ENCODE measurements around the gene ZNF837.

Gene ZNF837

GRCh38 chr19:58338336-58338735, 42.5 kb downstream of the ZNF837 start:
- peaks cover 13% of the 10 kb centered on the region; the same call in 1 of the 2 replicates for H3K36me3 ChIP-seq (ENCODE audit: insufficient read depth, low read length)

GRCh38 chr19:58336820-58337219, 44.0 kb downstream of the ZNF837 start:
- TF ChIP-seq EZH2 (IDR thresholded peaks at IDR 0.05) (no peak), POLR2AphosphoS5 (IDR thresholded peaks at IDR 0.05; ENCODE audit: borderline replicate concordance, low read depth, low read length) (no peak), FOXP2 (optimal IDR thresholded peaks at IDR 0.05; ENCODE audit: control extremely low read depth, extremely low read length, insufficient read depth) (no peak)
- Histone ChIP-seq H3K9ac (ENCODE audit: insufficient read length) (no peak overlapping the region), H3K4me3 (no peak overlapping the region), H3K9me3 (ENCODE audit: low read depth, low read length) (no peaks in the 10 kb centered on the region), H3K36me3 (ENCODE audit: insufficient read depth, low read length) (peaks cover 13% of the 10 kb centered on the region; the same call in 1 of the 2 replicates), H3K27ac (no peak overlapping the region)
- no peak for DNase-seq (ENCODE audit: low read depth, low spot score)

More at GRCh38 chr19:58338336-58338735, 42.5 kb downstream of the ZNF837 start:
- H3K9ac ChIP-seq (ENCODE audit: insufficient read length): no peak overlapping the region
- TF ChIP-seq FOXP2 (optimal IDR thresholded peaks at IDR 0.05; ENCODE audit: control extremely low read depth, extremely low read length, insufficient read depth) (no peak), POLR2AphosphoS5 (IDR thresholded peaks at IDR 0.05; ENCODE audit: borderline replicate concordance, low read depth, low read length) (no peak), EZH2 (IDR thresholded peaks at IDR 0.05) (no peak)
- no peak overlapping the region for H3K27ac ChIP-seq
- no peak for DNase-seq (ENCODE audit: low read depth, low spot score)
- no peak overlapping the region for H3K4me3 ChIP-seq
- no peaks in the 10 kb centered on the region for H3K9me3 ChIP-seq (ENCODE audit: low read depth, low read length)

GRCh38 chr19:58336216-58336615, 44.6 kb downstream of the ZNF837 start:
- peaks cover 13% of the 10 kb centered on the region; the same call in 1 of the 2 replicates for H3K36me3 ChIP-seq (ENCODE audit: insufficient read depth, low read length)
- H3K27ac ChIP-seq: no peak overlapping the region
- DNase-seq (ENCODE audit: low read depth, low spot score): no peak
- no peak overlapping the region for H3K9ac ChIP-seq (ENCODE audit: insufficient read length)
- H3K9me3 ChIP-seq (ENCODE audit: low read depth, low read length): no peaks in the 10 kb centered on the region
- TF ChIP-seq EZH2 (IDR thresholded peaks at IDR 0.05) (no peak), POLR2AphosphoS5 (IDR thresholded peaks at IDR 0.05; ENCODE audit: borderline replicate concordance, low read depth, low read length) (no peak), FOXP2 (optimal IDR thresholded peaks at IDR 0.05; ENCODE audit: control extremely low read depth, extremely low read length, insufficient read depth) (no peak)
- no peak overlapping the region for H3K4me3 ChIP-seq

GRCh38 chr19:58335630-58336029, 45.2 kb downstream of the ZNF837 start:
- H3K9me3 ChIP-seq (ENCODE audit: low read depth, low read length): no peaks in the 10 kb centered on the region
- H3K4me3 ChIP-seq: no peak overlapping the region
- TF ChIP-seq FOXP2 (optimal IDR thresholded peaks at IDR 0.05; ENCODE audit: control extremely low read depth, extremely low read length, insufficient read depth): no peak
- TF ChIP-seq EZH2 (IDR thresholded peaks at IDR 0.05): no peak
- TF ChIP-seq POLR2AphosphoS5 (IDR thresholded peaks at IDR 0.05; ENCODE audit: borderline replicate concordance, low read depth, low read length): no peak
- H3K27ac ChIP-seq: no peak overlapping the region
- peaks cover 13% of the 10 kb centered on the region; the same call in 1 of the 2 replicates for H3K36me3 ChIP-seq (ENCODE audit: insufficient read depth, low read length)
- DNase-seq (ENCODE audit: low read depth, low spot score): no peak
- H3K9ac ChIP-seq (ENCODE audit: insufficient read length): no peak overlapping the region

DNA sequence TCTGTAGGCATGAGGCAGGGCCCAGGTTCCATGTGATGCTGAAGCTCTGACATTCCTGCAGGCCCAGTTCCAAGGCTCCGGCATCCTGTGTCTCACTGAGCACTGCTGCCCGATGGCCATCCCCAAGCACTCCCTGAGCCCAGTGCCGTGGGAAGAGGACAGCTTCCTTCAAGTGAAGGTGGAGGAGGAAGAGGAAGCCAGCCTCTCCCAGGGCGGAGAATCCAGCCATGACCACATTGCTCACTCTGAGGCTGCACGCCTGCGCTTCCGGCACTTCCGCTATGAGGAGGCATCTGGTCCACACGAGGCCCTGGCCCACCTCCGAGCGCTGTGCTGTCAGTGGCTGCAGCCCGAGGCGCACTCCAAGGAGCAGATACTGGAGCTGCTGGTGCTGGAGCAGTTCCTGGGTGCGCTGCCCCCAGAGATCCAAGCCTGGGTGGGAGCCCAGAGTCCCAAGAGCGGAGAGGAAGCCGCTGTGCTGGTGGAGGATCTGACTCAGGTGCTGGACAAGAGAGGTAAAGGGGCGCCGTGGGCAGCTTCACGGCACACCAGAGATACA, 46.1 kb downstream of the ZNF837 start:
- no peak overlapping the region for H3K9ac ChIP-seq (ENCODE audit: insufficient read length)
- H3K27ac ChIP-seq: no peak overlapping the region
- TF ChIP-seq EZH2 (IDR thresholded peaks at IDR 0.05): no peak
- no peak for TF ChIP-seq POLR2AphosphoS5 (IDR thresholded peaks at IDR 0.05; ENCODE audit: borderline replicate concordance, low read depth, low read length)
- no peak for TF ChIP-seq FOXP2 (optimal IDR thresholded peaks at IDR 0.05; ENCODE audit: control extremely low read depth, extremely low read length, insufficient read depth)
- H3K4me3 ChIP-seq: no peak overlapping the region
- H3K36me3 ChIP-seq (ENCODE audit: insufficient read depth, low read length): peaks cover 13% of the 10 kb centered on the region; the same call in 1 of the 2 replicates
- DNase-seq (ENCODE audit: low read depth, low spot score): no peak
- no peaks in the 10 kb centered on the region for H3K9me3 ChIP-seq (ENCODE audit: low read depth, low read length)

DNA sequence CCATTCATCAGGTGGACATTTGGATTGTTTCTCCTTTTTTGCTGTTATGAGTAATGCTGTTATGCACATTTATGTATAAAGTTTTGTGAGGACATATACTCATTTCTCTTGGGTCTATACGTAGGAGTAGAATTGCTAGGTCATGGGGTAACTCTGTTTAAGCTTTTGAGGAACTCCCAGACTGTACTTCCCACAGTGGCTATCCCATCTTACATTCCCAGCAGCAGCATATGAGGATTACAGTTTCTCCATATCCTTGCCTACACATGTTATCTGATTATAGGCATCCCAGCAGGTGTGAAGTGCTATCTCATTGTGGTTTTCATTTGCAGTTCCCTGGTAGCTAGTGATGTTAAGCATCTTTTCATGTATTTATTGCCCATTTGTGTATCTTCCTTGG, 48.1 kb downstream of the ZNF837 start:
- Histone ChIP-seq H3K36me3 (ENCODE audit: insufficient read depth, low read length) (no peaks in the 10 kb centered on the region; the same call in 1 of the 2 replicates), H3K4me3 (no peak overlapping the region), H3K27ac (no peak overlapping the region), H3K9me3 (ENCODE audit: low read depth, low read length) (no peaks in the 10 kb centered on the region), H3K9ac (ENCODE audit: insufficient read length) (no peak overlapping the region)
- TF ChIP-seq FOXP2 (optimal IDR thresholded peaks at IDR 0.05; ENCODE audit: control extremely low read depth, extremely low read length, insufficient read depth) (no peak), POLR2AphosphoS5 (IDR thresholded peaks at IDR 0.05; ENCODE audit: borderline replicate concordance, low read depth, low read length) (no peak), EZH2 (IDR thresholded peaks at IDR 0.05) (no peak)
- DNase-seq (ENCODE audit: low read depth, low spot score): no peak

DNA sequence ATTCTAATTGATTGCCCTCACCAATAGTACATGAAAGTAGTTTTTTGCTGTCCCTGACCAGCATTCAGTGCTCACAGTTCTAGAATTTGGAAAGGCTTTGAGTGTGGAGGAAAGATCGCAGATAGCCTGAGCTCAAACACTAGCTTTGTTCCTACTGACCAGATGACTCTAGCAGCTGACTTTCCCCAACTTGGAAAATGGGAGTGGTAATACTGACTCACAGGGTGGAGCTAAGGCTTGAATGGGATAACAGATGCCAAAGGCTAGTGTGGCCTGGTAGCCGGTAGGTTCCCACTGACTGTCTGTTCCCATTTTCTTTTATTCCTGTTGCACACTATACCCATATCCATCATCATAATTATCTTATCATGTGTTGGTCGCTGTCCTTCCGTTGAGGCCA, 50.4 kb downstream of the ZNF837 start:
- no peaks in the 10 kb centered on the region for H3K36me3 ChIP-seq (ENCODE audit: insufficient read depth, low read length)
- no peaks in the 10 kb centered on the region for H3K9me3 ChIP-seq (ENCODE audit: low read depth, low read length)
- DNase-seq (ENCODE audit: low read depth, low spot score): no peak
- no peak for TF ChIP-seq POLR2AphosphoS5 (IDR thresholded peaks at IDR 0.05; ENCODE audit: borderline replicate concordance, low read depth, low read length)
- TF ChIP-seq EZH2 (IDR thresholded peaks at IDR 0.05): no peak
- TF ChIP-seq FOXP2 (optimal IDR thresholded peaks at IDR 0.05; ENCODE audit: control extremely low read depth, extremely low read length, insufficient read depth): no peak
- H3K9ac ChIP-seq (ENCODE audit: insufficient read length): no peak overlapping the region
- H3K4me3 ChIP-seq: no peak overlapping the region
- H3K27ac ChIP-seq: no peak overlapping the region

GRCh38 chr19:58328999-58329398, 51.8 kb downstream of the ZNF837 start:
- Histone ChIP-seq H3K36me3 (ENCODE audit: insufficient read depth, low read length) (no peaks in the 10 kb centered on the region), H3K9me3 (ENCODE audit: low read depth, low read length) (no peaks in the 10 kb centered on the region), H3K4me3 (no peak overlapping the region), H3K27ac (no peak overlapping the region), H3K9ac (ENCODE audit: insufficient read length) (no peak overlapping the region)
- DNase-seq (ENCODE audit: low read depth, low spot score): no peak
- TF ChIP-seq POLR2AphosphoS5 (IDR thresholded peaks at IDR 0.05; ENCODE audit: borderline replicate concordance, low read depth, low read length) (no peak), EZH2 (IDR thresholded peaks at IDR 0.05) (no peak), FOXP2 (optimal IDR thresholded peaks at IDR 0.05; ENCODE audit: control extremely low read depth, extremely low read length, insufficient read depth) (no peak)

All from SK-N-MC (cell line).